Renal cortex interstitium (tissue), 11 donors: Measurements from ENCODE around the gene DISC1. TPM values are rescaled to one million over a fixed set of nuclear protein-coding genes. Genes with fewer than 3 reads are reported as not detected.
A peak's percentile ranks its signal among the peaks of the same experiment; 100 is the strongest.
"Not testable (repeated sequence)": the region's sequence is repeated elsewhere in the genome, so short reads cannot be mapped to it uniquely, and the experiment has no call there.

Experiments
- DNase-seq, 11 donors: peaks; one replicate each; pipeline ENCODE4 v3.0.0-alpha.2; 2013; ENCODE audit warnings: low read depth in 9 of 11, low spot score in 4 of 11; ENCODE audit errors: extremely low read depth in 1 of 11
- polyA plus RNA-seq, 3 donors: library from polyadenylated mRNA; unstranded; fragments of 120-200 nt; gene quantifications; one replicate each; pipeline ENCODE4 v1.2.1, GENCODE V29; 2013; ENCODE audit not compliant: insufficient read length in 3 of 3

Gene DISC1
- polyA plus RNA-seq, 3 donors, result 5.2 to 5.9 (median 5.8) TPM

GRCh38 chr1:231715816-231716722 is 89.5 kb downstream of the DISC1 start:
- DNase-seq, result no peak

DNA sequence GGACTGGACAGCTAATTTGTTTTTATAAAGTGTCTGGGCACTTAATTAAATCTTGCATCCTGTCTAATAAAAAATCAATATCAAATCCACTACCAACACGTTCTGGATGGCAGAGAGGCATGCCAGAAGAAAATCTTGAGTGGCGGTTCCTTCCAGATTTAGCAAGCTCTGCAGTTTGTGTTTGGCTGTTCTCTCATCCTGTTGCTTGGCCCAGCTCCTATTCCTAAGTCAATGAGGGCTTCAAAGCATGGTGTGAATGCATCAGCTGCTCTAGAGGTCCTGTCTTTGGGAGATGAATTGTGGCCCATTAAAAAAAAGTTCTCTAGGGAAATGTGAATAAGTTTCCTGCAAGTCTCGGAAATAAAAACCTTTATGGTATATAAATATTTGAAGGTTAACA is 90.3 kb downstream of the DISC1 start:
- no peak for DNase-seq

- DNase-seq, result no peak
Observed at GRCh38 chr1:231719485-231720183, 93.0 kb downstream of the DISC1 start.

DNA sequence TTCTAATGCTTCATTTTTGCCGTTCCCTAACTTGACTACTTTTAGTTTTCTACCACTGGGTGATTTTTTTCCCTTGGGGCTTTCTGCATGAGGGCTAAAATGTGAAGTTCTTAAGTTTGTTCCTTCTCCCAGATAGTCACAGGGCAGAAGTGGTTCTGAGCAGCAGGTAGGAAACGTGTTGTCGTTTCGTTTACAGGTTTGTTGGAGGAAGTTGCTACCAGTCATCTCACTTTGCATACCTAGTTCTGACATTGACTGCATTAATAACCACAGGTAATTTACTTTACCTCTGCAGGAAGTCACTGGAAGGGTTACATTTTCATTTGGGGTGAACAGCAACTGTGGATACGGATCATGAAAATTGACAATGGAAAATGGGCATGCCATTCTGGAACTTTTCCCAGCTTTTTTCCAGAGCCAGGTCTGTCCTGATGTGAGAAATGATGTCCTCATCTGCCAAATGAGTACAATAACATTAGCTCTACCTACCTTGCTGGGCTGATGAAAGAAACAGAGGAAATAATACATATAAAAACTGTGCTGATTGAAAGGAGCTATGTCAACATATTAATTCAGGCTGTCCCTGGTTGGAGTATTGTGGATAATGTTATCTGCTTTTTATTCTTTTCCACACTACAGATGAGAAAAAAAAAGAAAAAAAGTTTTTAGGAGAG is 94.2 kb downstream of the DISC1 start:
- no peak for DNase-seq

GRCh38 chr1:231721436-231721835 is 94.8 kb downstream of the DISC1 start:
- DNase-seq, result no peak

- no peak for DNase-seq
Observed at GRCh38 chr1:231722356-231722755, 95.8 kb downstream of the DISC1 start.

- no peak for DNase-seq
Observed at GRCh38 chr1:231723146-231723545, 96.6 kb downstream of the DISC1 start.

GRCh38 chr1:231724041-231724440 is 97.5 kb downstream of the DISC1 start:
- no peak for DNase-seq

- peak in 2 of 11 donors; percentile 3 to 16 for DNase-seq
Observed at GRCh38 chr1:231724876-231725647, 98.5 kb downstream of the DISC1 start.

DNA sequence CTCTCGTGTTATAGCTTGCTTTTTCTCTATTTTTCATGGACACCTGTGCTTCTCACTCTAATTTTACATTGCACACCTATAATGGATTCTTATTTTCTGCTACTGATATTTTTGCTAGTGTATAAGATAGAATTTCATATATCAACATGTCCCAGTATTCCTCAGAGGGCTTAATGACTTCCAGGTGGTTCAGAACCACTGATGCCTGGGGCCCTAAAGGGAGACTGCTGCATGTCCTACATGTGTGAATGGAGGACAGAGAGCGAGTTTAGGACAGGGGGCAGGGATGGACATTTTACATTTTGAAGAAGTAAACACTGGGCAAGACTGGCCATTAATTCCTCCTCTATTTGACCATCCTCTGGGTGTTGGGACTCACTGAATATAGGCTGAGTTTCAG is 100.6 kb downstream of the DISC1 start:
- no peak for DNase-seq

DNA sequence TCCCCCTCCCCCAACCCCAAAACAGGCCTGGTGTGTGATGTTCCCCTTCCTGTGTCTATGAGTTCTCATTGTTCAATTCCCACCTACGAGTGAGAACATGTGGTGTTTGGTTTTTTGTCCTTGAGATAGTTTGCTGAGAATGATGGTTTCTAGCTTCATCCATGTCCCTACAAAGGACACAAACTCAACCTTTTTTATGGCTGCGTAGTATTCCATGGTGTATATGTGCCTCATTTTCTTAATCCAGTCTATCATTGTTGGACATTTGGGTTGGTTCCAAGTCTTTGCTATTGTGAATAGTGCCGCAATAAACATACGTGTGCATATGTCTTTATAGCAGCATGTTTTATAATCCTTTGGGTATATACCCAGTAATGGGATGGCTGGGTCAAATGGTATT is 102.4 kb downstream of the DISC1 start:
- DNase-seq, result not testable (repeated sequence)

DNA sequence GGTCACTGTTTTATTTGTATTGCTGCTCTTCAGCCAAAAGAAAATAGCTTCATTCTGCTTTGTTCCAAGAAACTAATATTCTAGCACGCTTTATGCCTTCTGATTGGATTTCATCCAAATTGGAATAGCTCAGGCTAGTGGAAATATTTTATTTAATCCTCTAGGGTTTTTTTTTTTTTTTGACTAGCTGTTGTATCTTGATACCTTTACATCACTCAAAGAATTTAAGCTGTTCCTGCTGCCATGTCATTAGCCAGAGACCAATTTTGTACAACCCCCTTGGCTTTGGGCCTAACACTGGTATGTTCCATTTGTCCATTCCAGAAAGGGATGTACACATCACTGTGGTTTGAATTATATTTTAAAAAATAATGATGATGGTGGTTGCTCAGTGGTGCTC is 103.0 kb downstream of the DISC1 start:
- no peak for DNase-seq

- DNase-seq, result no peak
Observed at GRCh38 chr1:231731268-231731667, 104.7 kb downstream of the DISC1 start.

DNA sequence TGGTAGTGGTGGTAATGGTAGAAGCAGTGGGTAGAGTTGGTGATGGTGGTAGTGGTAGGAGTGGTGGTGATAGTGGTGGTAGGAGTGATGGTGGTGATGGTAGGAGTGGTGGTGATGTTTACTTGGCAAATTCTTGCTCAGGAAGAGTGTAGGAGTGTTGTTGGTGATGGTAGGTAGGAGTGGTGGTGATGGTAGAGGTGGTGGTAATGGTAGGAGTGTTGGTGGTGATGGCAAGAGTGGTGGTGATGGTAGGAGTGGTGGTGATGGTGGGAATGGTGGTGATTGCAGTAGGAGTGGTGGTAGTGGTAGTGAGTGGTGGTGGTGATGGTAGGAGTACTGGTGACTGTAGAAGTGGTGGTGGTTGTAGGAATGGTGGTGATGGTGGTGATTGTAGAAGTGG is 106.5 kb downstream of the DISC1 start:
- no peak for DNase-seq

- DNase-seq, result no peak
Observed at GRCh38 chr1:231733672-231734071, 107.1 kb downstream of the DISC1 start.

DNA sequence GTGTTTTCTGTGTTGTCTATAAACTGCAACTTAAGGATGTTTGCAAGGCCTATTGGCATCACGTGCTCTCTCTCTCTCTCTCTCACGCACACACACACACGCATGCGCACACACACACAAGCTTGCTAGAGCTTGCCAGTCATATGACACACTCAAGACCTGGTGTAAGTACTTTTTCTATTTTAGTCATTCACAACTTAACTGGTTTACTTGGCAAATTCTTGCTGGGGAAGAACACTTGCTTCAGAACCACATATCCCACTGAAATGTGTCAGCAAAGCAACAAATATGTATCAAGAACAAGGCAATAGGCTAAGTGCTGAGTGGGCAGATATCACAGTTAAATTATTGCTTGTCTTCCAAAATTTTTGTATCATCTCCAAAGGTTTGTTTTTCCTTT is 107.8 kb downstream of the DISC1 start:
- DNase-seq, result no peak

DNA sequence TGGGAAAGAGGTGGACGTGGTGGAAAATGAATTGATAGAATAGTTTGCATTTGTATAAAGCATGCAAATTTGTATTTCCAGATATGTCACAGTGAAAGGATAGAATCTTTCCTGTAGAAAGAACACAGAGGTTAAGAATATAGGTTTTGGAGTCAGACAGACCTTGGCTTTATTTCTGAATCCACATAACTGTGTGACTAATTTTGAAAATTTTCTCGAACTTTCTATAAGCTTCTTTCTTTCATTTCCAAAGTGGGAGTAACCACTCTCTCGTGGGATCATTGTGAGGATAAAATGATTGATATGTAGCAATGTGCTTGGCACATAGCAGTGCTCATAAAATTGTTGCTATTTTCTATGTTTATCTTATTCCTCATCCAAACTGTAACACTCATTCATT is 108.8 kb downstream of the DISC1 start:
- DNase-seq, result no peak

GRCh38 chr1:231735941-231736340 is 109.4 kb downstream of the DISC1 start:
- no peak for DNase-seq

GRCh38 chr1:231736464-231736863 is 109.9 kb downstream of the DISC1 start:
- DNase-seq, result no peak
